WTC11 (cell line): ENCODE data around the gene CORO2B.
"Not testable (repeated sequence)": the region's sequence is repeated elsewhere in the genome, so short reads cannot be mapped to it uniquely, and the experiment has no call there.

Experiments used
- JUN ChIP-seq: sonication (generic); formaldehyde crosslinking; IDR thresholded peaks from 2 replicates; pipeline ENCODE4 v1.8.0; 2023; ENCODE audit warnings: mild to moderate bottlenecking, missing genetic modification reagents
- NFE2L1 ChIP-seq: sonication (generic); formaldehyde crosslinking; IDR thresholded peaks from 2 replicates; pipeline ENCODE4 v1.8.1; 2023; ENCODE audit warnings: missing genetic modification reagents
- TF ChIP-seq, protein P1 (sequence below): sonication (generic); formaldehyde crosslinking; IDR thresholded peaks from 2 replicates; pipeline ENCODE4 v1.8.0; 2022; ENCODE audit warnings: mild to moderate bottlenecking, missing genetic modification reagents
- TF ChIP-seq, protein P2 (sequence below): sonication (generic); formaldehyde crosslinking; IDR thresholded peaks from 2 replicates; pipeline ENCODE4 v1.8.0; 2022; ENCODE audit warnings: mild to moderate bottlenecking, missing genetic modification reagents
- TF ChIP-seq, protein P3 (sequence below): fragments of 200-600 bp; IDR thresholded peaks from 2 replicates; pipeline ENCODE4 v1.8.0; 2022; ENCODE audit warnings: antibody characterized with exemption

DNA sequence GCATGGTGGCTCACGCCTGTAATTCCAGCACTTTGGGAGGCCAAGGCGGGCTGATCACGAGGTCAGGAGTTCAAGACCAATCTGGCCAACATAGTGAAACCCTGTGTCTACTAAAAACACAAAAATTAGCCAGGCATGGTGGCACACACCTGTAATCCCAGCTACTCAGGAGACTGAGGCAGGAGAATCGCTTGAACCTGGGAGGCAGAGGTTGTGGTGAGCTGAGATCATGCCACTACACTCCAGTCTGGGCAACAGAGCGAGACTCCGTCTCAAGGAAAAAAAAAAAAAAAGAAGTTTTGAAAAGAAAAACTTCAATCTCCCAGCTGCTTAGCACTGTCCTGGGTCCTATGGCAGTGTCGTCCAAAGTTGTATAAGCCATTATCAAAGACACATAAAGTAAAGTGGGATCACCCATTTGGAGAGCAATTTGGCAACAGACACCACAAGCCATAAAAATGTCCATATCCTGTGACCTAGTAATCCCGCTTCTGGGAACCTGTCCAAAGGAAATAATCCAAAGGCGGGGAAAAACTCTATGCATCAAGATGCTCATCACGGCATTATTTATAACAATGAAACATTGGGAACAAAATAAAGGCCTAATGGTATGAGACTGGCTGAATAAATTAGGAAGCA lies 26.2 kb downstream of the CORO2B start:
- TF ChIP-seq, protein P1, sequence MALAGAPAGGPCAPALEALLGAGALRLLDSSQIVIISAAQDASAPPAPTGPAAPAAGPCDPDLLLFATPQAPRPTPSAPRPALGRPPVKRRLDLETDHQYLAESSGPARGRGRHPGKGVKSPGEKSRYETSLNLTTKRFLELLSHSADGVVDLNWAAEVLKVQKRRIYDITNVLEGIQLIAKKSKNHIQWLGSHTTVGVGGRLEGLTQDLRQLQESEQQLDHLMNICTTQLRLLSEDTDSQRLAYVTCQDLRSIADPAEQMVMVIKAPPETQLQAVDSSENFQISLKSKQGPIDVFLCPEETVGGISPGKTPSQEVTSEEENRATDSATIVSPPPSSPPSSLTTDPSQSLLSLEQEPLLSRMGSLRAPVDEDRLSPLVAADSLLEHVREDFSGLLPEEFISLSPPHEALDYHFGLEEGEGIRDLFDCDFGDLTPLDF (CRISPR knock-in tag): not testable (repeated sequence)
- not testable (repeated sequence) for TF ChIP-seq NFE2L1, JUN (CRISPR knock-in tag)
- TF ChIP-seq, protein P2, sequence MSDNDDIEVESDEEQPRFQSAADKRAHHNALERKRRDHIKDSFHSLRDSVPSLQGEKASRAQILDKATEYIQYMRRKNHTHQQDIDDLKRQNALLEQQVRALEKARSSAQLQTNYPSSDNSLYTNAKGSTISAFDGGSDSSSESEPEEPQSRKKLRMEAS: not testable (repeated sequence)
- TF ChIP-seq, protein P3, sequence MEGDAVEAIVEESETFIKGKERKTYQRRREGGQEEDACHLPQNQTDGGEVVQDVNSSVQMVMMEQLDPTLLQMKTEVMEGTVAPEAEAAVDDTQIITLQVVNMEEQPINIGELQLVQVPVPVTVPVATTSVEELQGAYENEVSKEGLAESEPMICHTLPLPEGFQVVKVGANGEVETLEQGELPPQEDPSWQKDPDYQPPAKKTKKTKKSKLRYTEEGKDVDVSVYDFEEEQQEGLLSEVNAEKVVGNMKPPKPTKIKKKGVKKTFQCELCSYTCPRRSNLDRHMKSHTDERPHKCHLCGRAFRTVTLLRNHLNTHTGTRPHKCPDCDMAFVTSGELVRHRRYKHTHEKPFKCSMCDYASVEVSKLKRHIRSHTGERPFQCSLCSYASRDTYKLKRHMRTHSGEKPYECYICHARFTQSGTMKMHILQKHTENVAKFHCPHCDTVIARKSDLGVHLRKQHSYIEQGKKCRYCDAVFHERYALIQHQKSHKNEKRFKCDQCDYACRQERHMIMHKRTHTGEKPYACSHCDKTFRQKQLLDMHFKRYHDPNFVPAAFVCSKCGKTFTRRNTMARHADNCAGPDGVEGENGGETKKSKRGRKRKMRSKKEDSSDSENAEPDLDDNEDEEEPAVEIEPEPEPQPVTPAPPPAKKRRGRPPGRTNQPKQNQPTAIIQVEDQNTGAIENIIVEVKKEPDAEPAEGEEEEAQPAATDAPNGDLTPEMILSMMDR: not testable (repeated sequence)
